GM10847 (cell line): ENCODE data around the gene ARID3B.

Experiments
- POLR2A ChIP-seq: IDR thresholded peaks from 2 replicates; pipeline ENCODE4 v1.6.1; 2011; ENCODE audit not compliant: insufficient read length; ENCODE audit errors: extremely low read depth

The ARID3B gene

DNA sequence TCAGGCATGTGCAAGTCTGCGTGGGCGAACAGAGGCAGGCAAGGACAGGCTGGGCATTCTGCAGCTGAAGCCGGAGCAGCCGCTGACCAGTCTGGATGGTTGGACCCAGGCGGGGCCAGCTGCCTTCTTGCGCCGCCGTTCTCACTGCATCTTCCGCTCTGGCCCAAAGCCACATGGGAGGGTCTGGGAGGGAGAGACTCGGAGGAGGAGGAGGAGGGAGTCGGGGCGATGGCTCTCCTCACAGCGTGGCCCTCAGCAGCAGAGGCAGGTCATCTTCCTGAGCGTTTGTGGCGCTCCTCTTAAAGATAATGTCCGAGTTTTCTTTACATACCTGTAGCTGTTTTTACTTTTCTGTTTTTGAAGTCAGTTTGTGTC, 80.5 kb downstream of the ARID3B start:
- no peak for TF ChIP-seq POLR2A

DNA sequence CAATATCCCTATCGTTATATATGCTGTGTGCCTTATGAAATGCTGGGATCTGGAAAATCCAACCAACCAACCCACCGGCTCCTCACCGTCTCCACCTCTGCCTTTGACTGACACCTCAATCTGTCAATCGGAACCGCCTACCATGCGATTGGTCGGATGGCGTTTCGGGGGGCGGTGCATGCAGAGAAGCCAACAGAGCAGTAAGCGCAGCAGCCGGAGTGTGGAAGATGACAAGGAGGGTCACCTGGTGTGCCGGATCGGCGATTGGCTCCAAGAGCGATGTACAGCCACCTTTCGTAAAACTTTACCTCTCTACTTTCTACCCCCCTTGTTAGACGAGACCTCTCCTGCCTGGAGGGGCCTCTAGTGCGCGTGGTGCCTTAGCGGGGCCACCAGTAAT, 80.9 kb downstream of the ARID3B start:
- no peak for TF ChIP-seq POLR2A

DNA sequence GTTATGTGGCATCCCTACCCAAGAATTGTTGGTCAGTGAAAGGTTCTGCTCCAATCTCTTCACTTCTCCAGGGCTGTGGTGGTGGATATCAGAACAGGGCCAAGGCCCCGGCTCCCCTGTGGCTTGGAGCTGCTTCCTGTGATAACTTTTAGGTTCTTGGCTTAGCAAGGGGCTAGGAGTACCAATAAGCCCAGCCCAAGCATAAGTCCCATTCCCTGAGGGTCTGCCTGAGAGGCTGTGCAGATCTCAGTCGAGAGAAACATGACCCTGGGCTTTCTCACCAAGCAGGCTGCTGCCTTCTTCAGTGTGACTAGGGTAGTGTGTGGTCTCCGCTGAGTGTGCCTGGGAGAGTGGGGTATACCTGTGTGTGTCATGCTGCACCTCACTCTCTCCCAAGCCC, 81.7 kb downstream of the ARID3B start:
- TF ChIP-seq POLR2A, result no peak

DNA sequence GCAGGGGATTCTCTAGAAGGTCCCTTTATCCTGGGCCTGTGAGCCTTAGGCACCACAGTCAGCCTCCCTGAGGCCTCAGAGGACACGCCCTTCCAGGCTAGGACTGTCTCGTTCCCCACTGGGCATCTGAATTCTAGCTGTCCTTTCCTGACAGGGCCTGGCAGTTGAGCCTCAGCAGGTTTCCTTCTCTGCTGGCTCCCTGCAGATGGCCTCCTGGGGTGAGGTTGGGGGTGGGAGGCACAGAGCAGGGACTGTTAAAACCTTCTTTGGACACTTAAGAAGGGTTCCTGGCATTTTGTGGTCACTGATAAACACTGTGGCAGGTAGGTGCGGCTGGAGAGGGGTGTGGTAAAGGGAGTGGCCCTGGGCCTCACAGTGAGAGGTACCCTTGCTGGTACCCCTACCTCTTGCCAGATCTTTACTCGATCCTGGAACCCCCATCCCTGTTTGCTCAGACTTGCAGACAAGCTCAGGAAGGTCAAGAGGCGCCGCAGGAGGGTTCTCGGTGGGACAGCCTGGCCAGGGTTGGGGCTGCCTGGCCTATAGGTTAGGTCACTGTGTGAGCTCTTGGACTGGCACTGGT, 83.1 kb downstream of the ARID3B start:
- TF ChIP-seq POLR2A, result no peak

DNA sequence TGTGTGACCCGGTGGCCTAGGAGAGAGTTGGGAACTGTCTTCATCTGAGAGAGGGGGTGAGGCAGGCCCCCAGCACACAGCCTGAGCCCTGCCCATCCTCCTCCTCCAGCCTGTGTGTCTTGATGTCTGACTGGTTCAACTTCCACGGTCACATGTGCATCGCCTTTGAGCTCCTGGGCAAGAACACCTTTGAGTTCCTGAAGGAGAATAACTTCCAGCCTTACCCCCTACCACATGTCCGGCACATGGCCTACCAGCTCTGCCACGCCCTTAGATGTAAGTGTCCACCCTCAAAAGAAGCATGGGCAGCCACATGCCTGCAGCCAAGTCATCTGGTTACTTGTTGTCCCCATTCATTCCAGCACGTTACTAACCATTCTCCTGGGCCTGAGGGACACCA, 84.7 kb downstream of the ARID3B start:
- no peak for TF ChIP-seq POLR2A

DNA sequence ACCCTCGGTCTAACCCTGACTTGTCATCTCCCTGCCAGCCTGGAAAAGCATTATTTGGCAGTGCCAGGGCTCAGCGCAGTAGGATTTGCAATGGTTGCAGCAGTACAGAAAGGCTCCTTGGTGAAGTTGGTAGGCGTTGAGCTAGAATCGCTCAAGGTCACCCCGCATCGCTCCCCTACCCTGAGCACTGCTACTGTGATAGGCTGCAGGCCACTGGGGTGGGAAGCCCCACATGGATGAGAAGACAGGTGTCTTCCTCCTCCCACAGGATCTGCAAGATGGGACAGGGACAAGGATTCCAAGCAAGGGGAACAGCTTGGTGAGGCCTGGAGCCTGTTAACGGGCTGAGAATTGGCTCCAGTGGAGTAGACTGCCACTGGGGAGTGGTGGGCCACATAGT, 85.3 kb downstream of the ARID3B start:
- no peak for TF ChIP-seq POLR2A

DNA sequence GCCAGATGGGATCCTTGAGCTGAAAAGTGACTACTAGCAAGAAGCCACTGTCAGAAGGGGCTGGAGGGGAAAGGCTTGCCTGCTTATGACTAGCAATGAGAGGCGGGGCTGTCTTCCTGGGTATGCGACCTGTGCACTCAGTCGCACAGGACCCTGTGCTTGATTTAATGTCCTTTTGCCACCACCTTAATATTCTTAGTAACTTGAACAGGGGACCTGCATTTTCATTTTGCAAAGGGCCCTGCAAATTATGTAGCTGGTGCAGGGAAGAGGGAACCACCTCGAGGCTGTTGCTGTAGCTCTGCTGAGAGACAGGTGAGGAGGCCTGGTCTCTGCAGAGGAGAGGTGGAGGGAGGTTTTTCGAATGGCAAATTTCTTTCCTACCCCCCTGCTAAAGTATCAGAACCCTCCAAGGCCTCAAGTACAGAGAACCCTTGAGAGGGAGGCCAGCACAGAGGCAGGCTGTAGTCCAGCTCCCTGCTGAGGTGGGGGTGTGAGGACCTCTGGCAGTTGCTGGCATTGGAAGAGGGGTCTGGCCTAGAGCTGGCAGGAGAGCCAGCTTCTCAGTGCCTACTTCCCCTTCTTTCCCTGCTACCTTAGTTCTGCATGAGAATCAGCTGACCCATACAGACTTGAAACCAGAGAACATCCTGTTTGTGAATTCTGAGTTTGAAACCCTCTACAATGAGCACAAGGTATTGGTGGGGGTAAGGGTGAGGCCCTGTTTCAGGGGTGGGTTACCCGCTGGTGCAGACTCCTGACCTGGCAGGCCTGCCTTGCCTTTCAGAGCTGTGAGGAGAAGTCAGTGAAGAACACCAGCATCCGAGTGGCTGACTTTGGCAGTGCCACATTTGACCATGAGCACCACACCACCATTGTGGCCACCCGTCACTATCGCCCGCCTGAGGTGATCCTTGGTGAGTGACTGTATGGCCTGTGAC, 86.0 kb downstream of the ARID3B start:
- no peak for TF ChIP-seq POLR2A

DNA sequence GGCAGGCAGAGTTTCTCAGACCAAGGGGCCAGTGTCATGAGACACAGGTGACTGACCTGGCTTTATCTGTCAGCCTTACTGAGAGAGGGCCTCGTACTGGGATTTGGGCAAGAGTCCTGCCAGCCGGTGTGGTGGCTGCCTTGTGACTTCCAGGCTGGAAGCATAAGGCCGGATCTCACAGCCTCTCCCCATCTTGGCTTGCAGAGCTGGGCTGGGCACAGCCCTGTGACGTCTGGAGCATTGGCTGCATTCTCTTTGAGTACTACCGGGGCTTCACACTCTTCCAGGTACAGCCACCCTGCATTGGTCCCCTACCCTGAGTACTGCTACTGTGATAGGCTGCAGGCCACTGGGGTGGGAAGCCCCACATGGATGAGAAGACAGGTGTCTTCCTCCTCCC, 86.7 kb downstream of the ARID3B start:
- no peak for TF ChIP-seq POLR2A

DNA sequence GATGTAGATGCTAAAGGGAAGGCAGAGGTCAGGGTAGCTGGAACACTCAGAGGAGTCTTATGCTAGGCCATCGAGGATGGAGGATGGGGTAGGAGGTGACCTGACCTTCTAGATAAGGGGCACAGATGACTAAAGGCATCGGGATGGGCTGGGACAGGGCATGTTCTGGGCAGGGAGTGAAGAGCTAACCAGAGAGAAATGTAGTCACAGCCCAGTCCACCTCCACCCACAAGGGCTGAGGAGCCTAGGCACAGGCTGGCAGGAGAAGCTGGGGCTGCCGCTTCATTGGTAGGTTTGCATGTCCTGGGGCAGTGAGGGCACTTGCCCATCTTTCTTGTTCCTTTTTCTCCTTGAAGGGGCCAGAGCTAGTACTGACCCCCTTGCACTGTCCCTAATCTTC, 87.2 kb downstream of the ARID3B start:
- TF ChIP-seq POLR2A, result no peak

DNA sequence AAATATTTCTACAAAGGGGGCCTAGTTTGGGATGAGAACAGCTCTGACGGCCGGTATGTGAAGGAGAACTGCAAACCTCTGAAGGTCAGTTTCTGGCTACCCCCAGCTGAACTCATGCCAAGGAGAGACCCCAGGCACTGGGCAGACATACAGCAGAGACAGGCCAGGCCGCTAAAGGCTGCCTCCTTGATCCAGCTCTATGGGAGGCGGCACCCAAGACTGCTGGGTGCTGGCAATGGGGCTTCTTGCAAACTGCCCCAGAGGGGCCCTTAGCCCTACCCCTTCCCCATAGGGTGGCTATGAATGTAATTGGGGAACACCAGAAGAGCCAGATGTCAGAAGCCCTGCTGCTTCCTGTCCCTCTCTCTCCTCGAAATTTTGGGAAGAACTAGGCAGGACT, 87.9 kb downstream of the ARID3B start:
- no peak for TF ChIP-seq POLR2A

DNA sequence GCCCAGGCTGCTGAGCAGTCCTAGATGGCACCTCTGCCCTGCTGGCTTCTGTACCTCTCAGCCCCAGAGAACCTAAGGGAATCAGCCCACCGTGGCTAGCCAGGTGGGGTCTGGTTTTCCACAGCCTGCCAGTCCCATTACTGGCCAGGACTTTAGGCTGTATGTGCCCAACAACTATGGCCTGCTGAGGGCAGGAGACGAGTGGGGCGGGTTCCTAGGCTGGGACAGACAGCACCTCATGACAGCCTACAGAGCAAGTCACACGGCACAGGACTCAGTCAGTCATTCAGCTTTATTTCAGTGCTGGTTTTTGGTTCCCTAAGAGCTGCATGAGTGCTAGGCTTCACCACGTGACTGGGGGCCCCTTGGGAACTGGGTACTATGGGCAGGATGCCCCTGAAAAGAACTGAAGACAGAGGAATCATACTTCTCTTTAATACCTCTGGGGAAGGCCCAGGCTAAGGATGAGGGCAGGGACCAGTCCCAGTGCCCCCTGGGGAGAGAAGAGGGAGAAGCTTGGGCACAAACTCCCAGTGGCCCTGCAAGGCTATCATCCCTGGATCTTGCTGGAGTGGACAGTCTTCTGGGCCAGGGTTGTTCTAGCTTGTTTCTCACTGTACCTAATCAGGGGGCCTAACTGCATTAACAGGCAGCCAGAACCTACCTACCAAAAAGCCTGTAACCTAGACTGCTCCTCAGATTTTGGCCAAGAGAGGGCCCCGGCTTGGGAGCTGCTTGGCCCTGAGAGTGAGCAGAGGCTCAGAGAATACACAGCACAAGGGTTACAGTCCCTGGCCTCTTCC, 89.5 kb downstream of the ARID3B start:
- no peak for TF ChIP-seq POLR2A

DNA sequence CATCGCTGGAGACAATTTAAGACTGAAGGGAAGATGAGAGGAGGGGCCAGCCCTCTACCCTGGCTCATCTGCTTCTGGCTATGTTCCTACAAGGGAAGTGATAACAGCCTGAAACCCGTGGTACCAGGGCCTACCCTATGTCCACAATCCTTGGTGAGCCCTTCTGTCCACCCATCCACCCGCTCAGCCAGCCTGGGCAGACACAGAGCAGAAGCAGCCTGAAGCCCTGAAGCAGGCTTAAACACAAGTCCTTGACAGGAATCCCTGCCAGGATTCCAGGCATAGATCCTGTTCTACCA, 90.0 kb downstream of the ARID3B start:
- TF ChIP-seq POLR2A, result no peak

DNA sequence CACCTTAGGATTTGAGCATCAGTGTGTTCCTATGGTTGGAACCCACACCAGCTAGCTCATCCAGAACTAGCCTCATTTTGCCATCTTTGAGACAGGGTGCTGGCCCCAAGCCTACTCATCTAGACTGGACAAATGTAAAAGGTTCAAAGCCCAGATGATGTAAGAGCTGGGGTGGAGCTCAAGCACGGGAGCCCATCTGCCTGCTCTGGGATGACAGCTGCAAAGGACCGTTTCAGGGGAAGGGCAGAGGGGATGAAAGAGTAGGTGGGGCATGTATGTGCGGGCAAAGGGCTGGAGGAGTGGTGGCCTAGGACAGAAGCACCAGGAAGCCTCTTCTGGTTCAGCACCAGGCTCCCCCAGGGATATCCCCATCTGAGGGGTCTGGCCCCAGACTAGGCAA, 90.4 kb downstream of the ARID3B start:
- no peak for TF ChIP-seq POLR2A

DNA sequence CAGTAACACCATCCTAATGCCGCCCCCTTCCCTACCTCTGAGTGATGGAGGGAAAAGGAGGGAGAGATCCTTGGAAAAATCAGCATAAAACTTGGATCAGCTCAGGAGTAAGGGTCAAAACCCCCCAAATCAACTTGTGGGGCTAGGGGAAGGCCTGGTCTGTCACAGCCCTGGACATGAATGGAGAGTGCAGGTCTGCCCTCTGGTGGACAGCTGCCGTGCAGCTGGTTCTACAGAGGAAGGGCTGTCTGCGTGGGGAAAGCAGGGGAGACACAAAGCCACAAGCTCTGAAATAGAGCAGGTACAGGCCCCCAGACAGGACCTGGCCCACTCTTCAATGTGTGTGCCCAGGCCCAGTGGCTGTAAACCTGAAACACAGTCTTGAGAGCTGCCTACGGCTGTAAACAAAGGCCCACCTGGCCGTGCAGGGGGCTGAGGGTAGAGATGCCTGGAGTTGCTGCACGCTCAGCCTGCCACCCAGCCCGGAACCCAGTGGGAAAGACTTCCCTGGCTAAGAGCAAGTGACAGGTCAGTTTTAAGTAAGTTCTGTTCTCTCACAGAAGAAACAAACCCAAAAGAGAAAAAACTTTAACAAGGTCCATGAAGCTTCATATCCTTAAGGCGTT, 91.0 kb downstream of the ARID3B start:
- no peak for TF ChIP-seq POLR2A

DNA sequence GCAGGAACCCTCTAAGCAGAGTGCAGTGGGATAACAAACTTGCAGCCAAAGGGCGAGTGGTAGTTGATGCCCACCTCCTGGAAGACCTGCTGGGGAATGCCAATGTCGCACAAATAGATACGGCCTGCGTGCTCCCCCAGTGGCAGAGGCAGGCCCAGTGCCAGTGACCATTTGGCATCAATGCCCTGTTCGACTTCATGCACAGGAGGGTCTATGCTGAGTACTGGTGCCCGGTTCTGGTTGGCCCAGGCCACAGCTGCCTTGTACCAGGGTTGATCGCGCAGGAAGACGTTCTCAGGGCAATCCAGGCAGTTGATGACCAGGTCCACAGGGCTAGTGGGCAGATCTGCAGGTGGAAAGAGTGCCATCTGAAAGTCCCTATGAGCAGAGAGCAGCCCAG, 91.6 kb downstream of the ARID3B start:
- no peak for TF ChIP-seq POLR2A

DNA sequence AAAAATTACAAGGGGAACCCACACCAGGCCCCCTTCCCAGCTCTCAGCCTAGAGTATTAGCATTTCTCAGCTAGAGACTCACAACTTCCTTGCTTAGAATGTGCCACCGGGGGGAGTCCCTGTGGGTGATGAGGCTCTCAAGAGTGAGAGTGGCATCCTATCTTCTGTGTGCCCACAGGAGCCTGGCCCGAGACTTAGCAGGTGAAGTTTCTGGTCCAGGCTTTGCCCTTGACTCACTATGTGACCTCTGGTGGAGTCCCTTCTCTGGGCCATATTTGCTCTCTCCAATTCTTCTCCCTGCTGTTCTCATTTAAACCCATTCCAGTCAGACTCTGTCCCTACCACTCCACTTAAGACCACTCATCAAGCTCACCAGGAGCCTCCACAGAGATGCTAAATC, 92.8 kb downstream of the ARID3B start:
- no peak for TF ChIP-seq POLR2A

DNA sequence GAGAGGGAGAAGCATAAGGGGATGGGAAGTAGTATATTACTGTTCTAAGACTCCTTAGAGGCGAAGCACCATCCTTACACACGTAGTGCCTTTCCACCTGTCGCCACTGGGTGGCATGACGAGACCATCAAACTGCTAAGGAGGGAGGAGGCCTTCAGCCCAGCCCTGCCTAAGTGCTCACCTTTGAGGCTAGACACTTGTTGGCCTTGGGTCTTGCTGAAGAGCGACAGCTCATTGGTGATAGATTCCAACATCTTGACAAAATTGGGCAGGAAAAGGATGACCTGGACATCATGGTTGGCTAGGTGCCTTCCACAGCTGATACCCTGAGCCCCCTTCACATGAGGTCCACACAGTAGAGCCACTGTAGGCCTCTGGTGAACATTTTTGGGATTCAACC, 94.2 kb downstream of the ARID3B start:
- no peak for TF ChIP-seq POLR2A
